Adrenal gland (tissue), 12 donors: ENCODE measurements around the gene VPS35L. TPM values are rescaled to one million over a fixed set of nuclear protein-coding genes. Genes with fewer than 3 reads are reported as not detected.

Experiments used
- DNase-seq, 7 donors: peaks; one replicate each; pipeline ENCODE4 v3.0.0-alpha.2; 2019 to 2020
- H3K27ac ChIP-seq, 5 donors: fragments of 200-600 bp; sonication (generic) in 4 of 5; 1 replicate in 3 of 5; 2 replicates in 2 of 5; pipeline versions ENCODE4 v1.5.1 to v1.8.0; 2016 to 2020; ENCODE audit warnings: mild to moderate bottlenecking in 1 of 5
- H3K27me3 ChIP-seq: fragments of 200-600 bp; 2 replicates; pipeline ENCODE4 v1.8.0; 2021
- H3K36me3 ChIP-seq, 2 donors: fragments of 200-600 bp; replicated peaks in 1 of 2; 1 replicate in 1 of 2; 2 replicates in 1 of 2; pipeline versions ENCODE4 v1.5.1 to v1.8.0; 2018 to 2022
- H3K4me1 ChIP-seq, 2 donors: fragments of 200-600 bp; replicated peaks in 1 of 2; 1 replicate in 1 of 2; 2 replicates in 1 of 2; pipeline versions ENCODE4 v1.5.1 to v1.8.0; 2018 to 2021
- H3K4me3 ChIP-seq, 4 donors: fragments of 200-600 bp; sonication (generic) in 3 of 4; one replicate each; pipeline ENCODE4 v1.5.1; 2016 to 2018
- H3K9me3 ChIP-seq, 3 donors: fragments of 200-600 bp; sonication (generic) in 1 of 3; replicated peaks in 1 of 3; 1 replicate in 2 of 3; 2 replicates in 1 of 3; pipeline versions ENCODE4 v1.5.1 to v1.8.0; 2016 to 2021
- POLR2A ChIP-seq, 2 donors: fragments of 450-650 bp; IDR thresholded peaks; one replicate each; pipeline ENCODE4 v1.6.1; 2017; ENCODE audit warnings: antibody characterized with exemption in 2 of 2, mild to moderate bottlenecking in 2 of 2, moderate library complexity in 1 of 2
- WGBS, 4 donors: extraction: QIAGEN DNeasy Blood & Tissue Kit in 2 of 4; methylation state at CpG; one replicate each; pipeline versions ENCODE4 v1.1.5 to v1.1.7; 2013 to 2017; 5-methylcytosine and 5-hydroxymethylcytosine counted together
- intact Hi-C, 2 donors: fragments of 100-400 bp; cut with DNase I; formaldehyde crosslinking; loops; one replicate each; pipeline versions ENCODE4 v1.14.1 to v1.15.0; 2022 to 2023
- polyA plus RNA-seq, 3 donors: library from polyadenylated mRNA; stranded (reverse); fragments of 200-250 nt in 2 of 3; fragments of 350-450 nt in 1 of 3; fragmentation: Illumina TruSeq in 1 of 3; extraction: RNeasy Lipid Tissue Mini Kit (QIAGEN cat#74804) in 1 of 3; gene quantifications; one replicate each; pipeline ENCODE4 v1.2.3, GENCODE V29; 2013 to 2014
- total RNA-seq, 9 donors: library from RNA; depleted of rRNA in 4 of 9; stranded (reverse); fragments of >200 nt in 4 of 9; fragments of 120-200 nt in 1 of 9; fragmentation: NEBNext Ultra II Directional in 1 of 9; extraction: Animal tissue kit (Norgen Biotek cat#: 25700) in 1 of 9; gene quantifications; one replicate each; pipeline versions ENCODE4 v1.1.0 to v1.2.4, GENCODE V29; 2013 to 2023
- TF ChIP-seq, protein P1 (sequence below), 6 experiments: fragments of 450-650 bp in 4 of 6; fragments of 200-600 bp in 2 of 6; sonication (generic) in 1 of 6; IDR thresholded peaks; 1 replicate in 5 of 6; 2 replicates in 1 of 6; pipeline versions ENCODE4 v1.5.1 to v1.8.0; 2016 to 2021; ENCODE audit warnings: antibody characterized with exemption in 6 of 6, mild to moderate bottlenecking in 2 of 6, moderate library complexity in 1 of 6
- donor health status: healthy with polysubstance abuse.
- donor health status: Bipolar disorder and iron deficiency.
- donor health status: DM: yes; HTN: yes; CAD: no.
- donor health status: DM: no; HTN: no; CAD: no.
- donor health status: DM: no; HTN: no; CAD: no.
- donor health status: DM: yes; HTN: yes; CAD: no.

The VPS35L gene
- total and polyA plus RNA-seq, 12 donors = 38.3 to 96.7 (median 66.9) TPM

- WGBS, 4 donors = 87 to 97% (median 93%) methylated on average over 15 of the region's 15 CpGs
- Histone ChIP-seq H3K4me1 (peaks cover 10 to 11% of the 10 kb centered on the region in 2 donors), H3K27ac (no peak overlapping the region), H3K36me3 (peaks cover 0 to 22% of the 10 kb centered on the region in 2 donors), H3K4me3 (no peak overlapping the region), H3K27me3 (no peaks in the 10 kb centered on the region), H3K9me3 (no peaks in the 10 kb centered on the region)
- intact Hi-C loops = no loop called here
- no peak for TF ChIP-seq POLR2A (IDR thresholded peaks at IDR 0.05)
- TF ChIP-seq, protein P1, sequence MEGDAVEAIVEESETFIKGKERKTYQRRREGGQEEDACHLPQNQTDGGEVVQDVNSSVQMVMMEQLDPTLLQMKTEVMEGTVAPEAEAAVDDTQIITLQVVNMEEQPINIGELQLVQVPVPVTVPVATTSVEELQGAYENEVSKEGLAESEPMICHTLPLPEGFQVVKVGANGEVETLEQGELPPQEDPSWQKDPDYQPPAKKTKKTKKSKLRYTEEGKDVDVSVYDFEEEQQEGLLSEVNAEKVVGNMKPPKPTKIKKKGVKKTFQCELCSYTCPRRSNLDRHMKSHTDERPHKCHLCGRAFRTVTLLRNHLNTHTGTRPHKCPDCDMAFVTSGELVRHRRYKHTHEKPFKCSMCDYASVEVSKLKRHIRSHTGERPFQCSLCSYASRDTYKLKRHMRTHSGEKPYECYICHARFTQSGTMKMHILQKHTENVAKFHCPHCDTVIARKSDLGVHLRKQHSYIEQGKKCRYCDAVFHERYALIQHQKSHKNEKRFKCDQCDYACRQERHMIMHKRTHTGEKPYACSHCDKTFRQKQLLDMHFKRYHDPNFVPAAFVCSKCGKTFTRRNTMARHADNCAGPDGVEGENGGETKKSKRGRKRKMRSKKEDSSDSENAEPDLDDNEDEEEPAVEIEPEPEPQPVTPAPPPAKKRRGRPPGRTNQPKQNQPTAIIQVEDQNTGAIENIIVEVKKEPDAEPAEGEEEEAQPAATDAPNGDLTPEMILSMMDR (IDR thresholded peaks at IDR 0.05) = no peak
- DNase-seq = no peak
These were observed 151.3 kb downstream of the VPS35L start for GRCh38 chr16:19706846-19707245.

GRCh38 chr16:19707569-19708295, 152.2 kb downstream of the VPS35L start:
- intact Hi-C loops = no loop called here
- 87 to 94% (median 92%) methylated on average over 20 to 22 of the region's 22 CpGs for WGBS, 4 donors
- Histone ChIP-seq H3K36me3 (peaks cover 0 to 14% of the 10 kb centered on the region in 2 donors), H3K27ac (no peak overlapping the region), H3K4me1 (peaks cover 10 to 11% of the 10 kb centered on the region in 2 donors), H3K9me3 (no peaks in the 10 kb centered on the region), H3K27me3 (no peaks in the 10 kb centered on the region), H3K4me3 (no peak overlapping the region)
- DNase-seq = no peak
- no peak for TF ChIP-seq POLR2A (IDR thresholded peaks at IDR 0.05)
- TF ChIP-seq, protein P1 (IDR thresholded peaks at IDR 0.05) = no peak

DNA sequence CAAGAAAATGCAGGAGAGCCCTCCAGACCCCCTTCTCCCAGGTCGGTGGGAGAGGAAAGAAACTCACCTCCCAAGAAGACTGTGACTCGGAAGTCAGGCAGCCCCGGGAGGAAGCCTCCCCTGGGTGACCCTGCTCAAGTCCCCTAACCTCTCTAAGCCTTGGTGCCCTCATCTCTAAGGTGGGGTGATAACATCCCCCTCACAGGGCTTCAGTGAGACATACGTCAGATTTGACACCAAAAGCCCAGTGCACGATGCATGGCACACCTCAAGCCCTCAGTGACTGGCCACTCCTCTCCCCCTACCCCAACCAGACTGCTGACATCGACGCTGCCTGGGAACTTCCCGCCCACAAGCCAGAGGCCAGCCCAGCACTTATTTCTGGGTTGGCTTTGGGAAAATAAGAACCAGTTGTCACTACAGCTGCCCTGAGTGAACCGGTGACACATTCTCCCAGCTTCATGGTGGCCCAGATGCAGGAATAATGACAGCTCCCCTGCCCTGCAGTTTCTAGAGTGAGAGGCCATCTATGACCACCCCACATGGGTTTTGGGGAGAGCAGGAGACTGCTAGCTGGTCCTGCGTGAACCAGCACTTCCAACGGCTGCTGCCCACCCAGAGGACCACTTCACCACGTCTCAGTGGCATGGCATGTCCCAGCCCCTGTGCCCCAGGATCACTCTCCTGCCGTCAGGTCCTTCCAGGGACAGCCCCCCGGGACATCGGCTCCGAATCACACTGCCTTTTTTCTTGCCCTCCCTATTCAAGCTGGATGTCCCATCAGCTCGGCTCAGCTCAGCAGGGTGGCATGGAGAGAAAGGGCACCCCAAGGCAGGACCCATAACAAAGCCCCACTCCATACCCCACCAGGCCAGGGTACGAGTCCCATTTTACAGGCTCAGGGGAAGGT, 153.0 kb downstream of the VPS35L start:
- Histone ChIP-seq H3K27me3 (no peaks in the 10 kb centered on the region), H3K4me1 (peaks cover 10 to 11% of the 10 kb centered on the region in 2 donors), H3K27ac (no peak overlapping the region), H3K4me3 (no peak overlapping the region), H3K9me3 (no peaks in the 10 kb centered on the region), H3K36me3 (peaks cover 0 to 14% of the 10 kb centered on the region in 2 donors)
- intact Hi-C loops = no loop called here
- no peak for DNase-seq
- no peak for TF ChIP-seq POLR2A (IDR thresholded peaks at IDR 0.05)
- TF ChIP-seq, protein P1 (IDR thresholded peaks at IDR 0.05) = no peak
- WGBS, 4 donors = 79 to 92% (median 85%) methylated on average over 11 to 18 of the region's 18 CpGs
